HK-2 (cell line): ENCODE measurements around the gene CCDC198.

Source experiments
- DNase-seq: peaks from one replicate; pipeline ENCODE4 v3.0.0-alpha.2; 2018; ENCODE audit not compliant: unreplicated experiment

Gene CCDC198

DNA sequence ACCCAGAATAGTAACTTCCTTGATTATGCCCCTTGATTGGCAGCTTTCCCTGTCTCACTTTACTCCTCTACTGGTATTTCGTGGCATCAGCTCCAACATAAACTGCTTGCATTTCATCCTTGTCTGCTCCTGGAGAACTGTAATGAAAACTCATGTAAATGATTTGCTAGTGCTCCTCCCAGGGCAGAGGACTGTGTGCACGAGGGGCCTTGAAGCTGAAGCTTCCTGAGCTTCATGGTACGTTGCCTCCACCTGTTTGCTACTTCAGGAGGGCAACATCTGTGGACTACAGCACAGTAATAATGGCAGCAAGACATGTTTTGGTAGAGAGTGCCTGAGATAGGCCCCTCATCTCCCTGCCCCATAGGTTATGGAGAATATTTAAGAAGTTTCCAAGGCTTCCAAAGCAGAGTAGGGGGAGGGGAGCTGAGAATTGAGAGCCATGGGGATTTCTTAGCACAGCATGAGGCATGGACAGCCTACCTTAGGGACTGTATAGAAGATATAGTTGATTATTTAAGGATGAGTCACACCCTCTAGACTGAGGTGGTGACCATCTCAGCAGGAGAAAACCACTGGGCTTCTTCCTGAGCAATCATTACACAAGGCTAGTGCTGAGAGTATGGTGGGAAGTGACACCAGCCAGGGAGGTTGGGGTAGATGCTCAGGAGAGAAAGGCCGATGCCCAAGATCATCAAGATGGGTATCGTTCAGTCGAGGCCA, 29.5 kb downstream of the CCDC198 start:
- peak; percentile 64 for DNase-seq

DNA sequence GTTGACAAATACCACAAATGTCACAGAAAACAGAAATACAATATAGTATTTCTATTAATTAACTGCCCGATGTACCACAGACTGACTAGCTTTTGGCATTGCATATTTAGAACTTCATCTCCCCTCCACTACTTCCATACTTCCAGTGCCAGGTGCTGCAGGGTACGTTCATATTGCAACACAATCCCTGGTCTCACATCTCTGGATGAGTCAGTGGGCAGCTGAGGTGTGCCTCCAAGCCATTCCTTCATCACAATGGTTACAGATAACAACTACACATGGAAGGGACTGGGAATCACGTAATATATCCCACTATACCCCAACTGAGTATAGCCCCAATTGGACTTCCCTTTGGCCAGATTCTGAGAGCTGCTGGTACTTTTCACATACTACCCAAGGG, 31.1 kb downstream of the CCDC198 start:
- no peak for DNase-seq

DNA sequence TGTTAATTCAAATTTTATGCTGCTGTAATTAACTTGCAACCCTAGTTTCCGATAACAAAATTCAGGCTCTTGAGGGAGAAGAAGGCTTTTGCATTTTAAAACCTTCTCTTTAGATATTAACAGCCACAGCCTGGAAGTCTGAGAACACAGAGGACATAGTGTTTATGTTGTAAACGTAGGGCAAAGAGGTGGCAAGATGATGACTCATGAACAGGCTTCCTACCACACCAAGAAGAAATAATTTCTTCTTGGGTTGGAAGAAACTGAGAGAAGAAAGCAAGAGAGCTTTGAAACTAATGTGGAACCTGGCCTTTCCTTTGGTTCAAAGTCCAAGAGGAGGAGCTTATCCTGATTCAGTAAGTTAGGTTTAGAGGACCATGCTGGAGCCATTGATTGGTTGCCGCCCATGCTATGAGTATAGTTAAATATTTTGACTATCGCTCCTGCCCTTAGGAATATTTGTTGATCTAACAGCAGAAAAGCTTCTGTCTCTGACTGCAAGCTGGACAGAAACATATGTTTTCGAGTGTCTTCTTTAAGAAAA, 31.8 kb downstream of the CCDC198 start:
- no peak for DNase-seq

DNA sequence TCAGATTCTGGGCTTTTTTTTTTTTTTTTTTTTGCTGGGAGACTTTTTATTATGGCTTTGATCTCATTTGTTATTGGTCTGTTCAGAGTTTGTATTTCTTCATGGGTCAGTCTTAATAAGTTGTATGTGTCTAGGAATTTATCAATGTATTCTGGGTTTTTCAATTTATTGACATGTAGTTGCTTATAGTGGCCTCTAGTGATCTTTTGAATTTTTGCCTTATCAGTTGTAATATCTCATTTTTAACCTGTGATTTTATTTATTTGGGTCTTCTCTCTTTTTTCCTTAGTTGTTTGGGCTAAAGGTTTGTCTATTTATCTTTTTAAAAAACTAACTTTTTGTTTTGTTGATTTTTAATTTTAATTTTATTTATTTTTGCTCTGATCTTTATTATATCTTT, 57.7 kb downstream of the CCDC198 start:
- no peak for DNase-seq

DNA sequence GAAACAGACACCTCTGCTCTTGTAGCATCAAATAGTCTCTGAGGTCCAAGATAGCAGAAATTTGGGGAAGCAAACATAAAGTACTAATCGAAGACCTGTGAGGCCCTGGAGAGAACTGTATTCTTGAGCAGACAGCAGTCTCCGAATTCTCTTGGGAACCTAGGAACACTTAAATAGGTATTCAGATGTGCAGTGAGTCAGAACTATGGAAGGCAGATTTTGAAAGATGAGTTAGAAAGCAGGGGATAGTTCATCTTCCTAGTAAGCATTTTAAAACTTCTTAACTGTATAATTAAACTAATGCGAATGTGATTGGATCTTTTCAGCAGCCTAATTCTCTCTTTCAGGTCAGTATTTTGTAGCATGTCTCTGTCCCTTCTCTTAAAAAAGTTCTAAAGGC, 72.7 kb downstream of the CCDC198 start:
- no peak for DNase-seq

DNA sequence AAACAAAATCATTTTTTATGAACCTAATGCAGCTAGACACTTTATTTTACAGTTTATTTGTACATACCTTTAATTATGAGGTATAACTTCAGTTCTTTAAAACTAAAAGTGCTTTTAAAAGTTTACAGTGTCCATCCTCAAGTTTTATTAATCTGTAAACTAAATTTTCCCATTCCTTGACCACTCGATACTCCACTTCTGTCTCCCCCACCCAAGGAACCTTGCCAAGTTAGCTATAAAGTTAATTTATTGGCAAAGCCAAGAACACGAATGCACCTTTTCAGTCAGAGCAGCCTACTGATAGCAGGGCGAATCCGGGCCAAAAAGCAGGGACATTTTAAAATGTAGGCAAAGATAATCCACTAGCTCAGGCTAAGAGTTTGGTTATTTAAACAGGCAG, 73.6 kb downstream of the CCDC198 start:
- DNase-seq = no peak
